ENCODE measurements around the gene PXN. TPM values are rescaled to one million over a fixed set of nuclear protein-coding genes. Genes with fewer than 3 reads are reported as not detected.

PXN gene
- total and polyA plus RNA-seq, 4 donors = 6.0 to 13.1 (median 12.3) TPM

- no peak for TF ChIP-seq GABPA (IDR thresholded peaks at IDR 0.05 in 1 of 2, conservative IDR thresholded peaks at IDR 0.05 in 1 of 2)
- TF ChIP-seq, protein P1, sequence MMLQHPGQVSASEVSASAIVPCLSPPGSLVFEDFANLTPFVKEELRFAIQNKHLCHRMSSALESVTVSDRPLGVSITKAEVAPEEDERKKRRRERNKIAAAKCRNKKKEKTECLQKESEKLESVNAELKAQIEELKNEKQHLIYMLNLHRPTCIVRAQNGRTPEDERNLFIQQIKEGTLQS (IDR thresholded peaks at IDR 0.05) = no peak
- no peak for DNase-seq (ENCODE audit: low spot score)
- no peak overlapping the region for H3K27ac ChIP-seq (ENCODE audit: low read depth in 1 of 2, low read length in 2 of 2)
- no peaks in the 10 kb centered on the region for H3K9me3 ChIP-seq (ENCODE audit: control insufficient read depth in 4 of 4, low read length in 3 of 4)
- H3K27me3 ChIP-seq (ENCODE audit: control insufficient read depth in 4 of 4, insufficient read depth in 4 of 4, low read length in 3 of 4) = no peaks in the 10 kb centered on the region
- peaks cover 3 to 23% (median 18%) of the 10 kb centered on the region in 4 donors for H3K4me1 ChIP-seq (ENCODE audit: control insufficient read depth in 4 of 4, insufficient read depth in 4 of 4, low read length in 3 of 4)
- 93% methylated on average over 12 of the region's 12 CpGs for WGBS
- H3K36me3 ChIP-seq (ENCODE audit: control insufficient read depth in 4 of 4, insufficient read depth in 3 of 4, low read depth in 1 of 4, low read length in 3 of 4) = peaks cover 3 to 44% (median 16%) of the 10 kb centered on the region in 4 donors
- no peak overlapping the region for H3K4me3 ChIP-seq (ENCODE audit: low read depth in 1 of 3, low read length in 3 of 3)
- H3K9ac ChIP-seq (ENCODE audit: low read depth in 1 of 2, low read length in 2 of 2) = no peak overlapping the region
These were observed 43.2 kb downstream of the PXN start for GRCh38 chr12:120222288-120222832.

DNA sequence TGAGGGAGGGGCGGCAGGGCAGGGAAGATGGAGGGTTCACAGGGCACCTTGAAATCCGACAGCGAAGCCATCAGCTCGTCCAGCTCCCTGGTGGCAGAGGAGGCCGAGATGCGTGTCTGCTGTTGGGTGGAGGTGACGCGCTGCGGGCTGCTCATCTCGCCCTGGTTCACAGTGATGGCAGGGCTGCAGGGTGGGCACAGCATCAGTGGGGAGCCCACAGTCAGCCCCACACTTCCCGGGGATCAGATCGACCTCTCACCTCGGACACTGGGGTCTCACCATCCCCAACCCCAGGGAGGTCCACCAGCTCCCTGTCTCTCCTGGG, 44.0 kb downstream of the PXN start:
- WGBS = 97% methylated on average over 13 of the region's 13 CpGs

DNA sequence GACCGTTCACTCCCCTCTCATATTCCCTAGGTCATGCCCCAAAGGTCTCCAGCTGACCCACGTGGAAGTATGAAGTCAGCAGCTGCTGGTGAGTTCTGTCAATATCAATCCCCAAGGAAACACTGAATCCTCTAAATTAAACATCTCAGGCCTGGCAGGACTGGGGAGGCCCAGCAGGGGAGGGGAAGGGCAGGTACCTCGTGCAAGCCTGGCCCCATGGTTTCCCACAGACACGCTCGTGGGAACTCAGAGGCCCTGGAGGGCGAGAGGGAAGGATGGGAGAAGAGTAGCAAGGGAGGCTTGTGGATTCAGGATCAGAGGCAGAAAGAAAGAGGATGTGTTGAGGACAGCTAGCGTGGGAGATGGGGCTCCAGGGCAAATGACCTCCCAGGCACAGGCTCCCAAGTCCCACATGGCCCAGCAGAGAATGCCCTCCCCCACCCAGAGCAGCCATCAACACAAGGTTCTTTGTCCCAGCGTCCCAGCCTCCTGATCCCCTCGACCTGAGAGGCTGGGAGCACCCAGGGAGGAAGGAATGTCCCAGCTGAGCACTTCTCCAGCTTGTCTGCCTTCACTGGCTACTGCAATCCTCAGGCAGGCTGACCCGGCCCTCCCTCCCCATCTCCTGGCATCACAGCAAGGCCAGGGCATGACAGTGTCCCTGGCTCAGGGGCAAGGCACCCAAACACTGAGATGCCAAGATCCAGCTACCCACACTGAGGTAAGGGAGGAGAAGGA, 44.5 kb downstream of the PXN start:
- Histone ChIP-seq H3K9ac (ENCODE audit: low read depth in 1 of 2, low read length in 2 of 2) (no peak overlapping the region), H3K27me3 (ENCODE audit: control insufficient read depth in 4 of 4, insufficient read depth in 4 of 4, low read length in 3 of 4) (no peaks in the 10 kb centered on the region), H3K36me3 (ENCODE audit: control insufficient read depth in 4 of 4, insufficient read depth in 3 of 4, low read depth in 1 of 4, low read length in 3 of 4) (peaks cover 4 to 47% (median 16%) of the 10 kb centered on the region in 4 donors), H3K4me1 (ENCODE audit: control insufficient read depth in 4 of 4, insufficient read depth in 4 of 4, low read length in 3 of 4) (peaks cover 1 to 11% (median 5%) of the 10 kb centered on the region in 4 donors), H3K9me3 (ENCODE audit: control insufficient read depth in 4 of 4, low read length in 3 of 4) (no peaks in the 10 kb centered on the region), H3K27ac (ENCODE audit: low read depth in 1 of 2, low read length in 2 of 2) (no peak overlapping the region), H3K4me3 (ENCODE audit: low read depth in 1 of 3, low read length in 3 of 3) (no peak overlapping the region)
- DNase-seq (ENCODE audit: low spot score) = no peak
- TF ChIP-seq ZBTB33 (IDR thresholded peaks at IDR 0.05) (no peak), RXRA (IDR thresholded peaks at IDR 0.05) (no peak), TAF1 (conservative IDR thresholded peaks at IDR 0.05) (no peak), RAD21 (IDR thresholded peaks at IDR 0.05) (no peak), FOXA1 (IDR thresholded peaks at IDR 0.05) (no peak), JUND (IDR thresholded peaks at IDR 0.05) (no peak), HNF4A (conservative IDR thresholded peaks at IDR 0.05) (no peak), EGR1 (IDR thresholded peaks at IDR 0.05; ENCODE audit: low read depth in 2 of 2) (no peak), YY1 (IDR thresholded peaks at IDR 0.05) (no peak), SP1 (IDR thresholded peaks at IDR 0.05) (no peak), HNF4G (IDR thresholded peaks at IDR 0.05) (no peak)
- TF ChIP-seq, protein P2, sequence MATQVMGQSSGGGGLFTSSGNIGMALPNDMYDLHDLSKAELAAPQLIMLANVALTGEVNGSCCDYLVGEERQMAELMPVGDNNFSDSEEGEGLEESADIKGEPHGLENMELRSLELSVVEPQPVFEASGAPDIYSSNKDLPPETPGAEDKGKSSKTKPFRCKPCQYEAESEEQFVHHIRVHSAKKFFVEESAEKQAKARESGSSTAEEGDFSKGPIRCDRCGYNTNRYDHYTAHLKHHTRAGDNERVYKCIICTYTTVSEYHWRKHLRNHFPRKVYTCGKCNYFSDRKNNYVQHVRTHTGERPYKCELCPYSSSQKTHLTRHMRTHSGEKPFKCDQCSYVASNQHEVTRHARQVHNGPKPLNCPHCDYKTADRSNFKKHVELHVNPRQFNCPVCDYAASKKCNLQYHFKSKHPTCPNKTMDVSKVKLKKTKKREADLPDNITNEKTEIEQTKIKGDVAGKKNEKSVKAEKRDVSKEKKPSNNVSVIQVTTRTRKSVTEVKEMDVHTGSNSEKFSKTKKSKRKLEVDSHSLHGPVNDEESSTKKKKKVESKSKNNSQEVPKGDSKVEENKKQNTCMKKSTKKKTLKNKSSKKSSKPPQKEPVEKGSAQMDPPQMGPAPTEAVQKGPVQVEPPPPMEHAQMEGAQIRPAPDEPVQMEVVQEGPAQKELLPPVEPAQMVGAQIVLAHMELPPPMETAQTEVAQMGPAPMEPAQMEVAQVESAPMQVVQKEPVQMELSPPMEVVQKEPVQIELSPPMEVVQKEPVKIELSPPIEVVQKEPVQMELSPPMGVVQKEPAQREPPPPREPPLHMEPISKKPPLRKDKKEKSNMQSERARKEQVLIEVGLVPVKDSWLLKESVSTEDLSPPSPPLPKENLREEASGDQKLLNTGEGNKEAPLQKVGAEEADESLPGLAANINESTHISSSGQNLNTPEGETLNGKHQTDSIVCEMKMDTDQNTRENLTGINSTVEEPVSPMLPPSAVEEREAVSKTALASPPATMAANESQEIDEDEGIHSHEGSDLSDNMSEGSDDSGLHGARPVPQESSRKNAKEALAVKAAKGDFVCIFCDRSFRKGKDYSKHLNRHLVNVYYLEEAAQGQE (IDR thresholded peaks at IDR 0.05) = no peak
- TF ChIP-seq, protein P3, sequence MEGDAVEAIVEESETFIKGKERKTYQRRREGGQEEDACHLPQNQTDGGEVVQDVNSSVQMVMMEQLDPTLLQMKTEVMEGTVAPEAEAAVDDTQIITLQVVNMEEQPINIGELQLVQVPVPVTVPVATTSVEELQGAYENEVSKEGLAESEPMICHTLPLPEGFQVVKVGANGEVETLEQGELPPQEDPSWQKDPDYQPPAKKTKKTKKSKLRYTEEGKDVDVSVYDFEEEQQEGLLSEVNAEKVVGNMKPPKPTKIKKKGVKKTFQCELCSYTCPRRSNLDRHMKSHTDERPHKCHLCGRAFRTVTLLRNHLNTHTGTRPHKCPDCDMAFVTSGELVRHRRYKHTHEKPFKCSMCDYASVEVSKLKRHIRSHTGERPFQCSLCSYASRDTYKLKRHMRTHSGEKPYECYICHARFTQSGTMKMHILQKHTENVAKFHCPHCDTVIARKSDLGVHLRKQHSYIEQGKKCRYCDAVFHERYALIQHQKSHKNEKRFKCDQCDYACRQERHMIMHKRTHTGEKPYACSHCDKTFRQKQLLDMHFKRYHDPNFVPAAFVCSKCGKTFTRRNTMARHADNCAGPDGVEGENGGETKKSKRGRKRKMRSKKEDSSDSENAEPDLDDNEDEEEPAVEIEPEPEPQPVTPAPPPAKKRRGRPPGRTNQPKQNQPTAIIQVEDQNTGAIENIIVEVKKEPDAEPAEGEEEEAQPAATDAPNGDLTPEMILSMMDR (IDR thresholded peaks at IDR 0.05; ENCODE audit: low read depth, low read length, missing input control) = no peak
- TF ChIP-seq, protein P4, sequence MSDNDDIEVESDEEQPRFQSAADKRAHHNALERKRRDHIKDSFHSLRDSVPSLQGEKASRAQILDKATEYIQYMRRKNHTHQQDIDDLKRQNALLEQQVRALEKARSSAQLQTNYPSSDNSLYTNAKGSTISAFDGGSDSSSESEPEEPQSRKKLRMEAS (IDR thresholded peaks at IDR 0.05) = no peak
- WGBS = 81% methylated on average over 10 of the region's 10 CpGs

More for the DNA sequence above, 44.0 kb downstream of the PXN start:
- H3K9me3 ChIP-seq (ENCODE audit: control insufficient read depth in 4 of 4, low read length in 3 of 4) = no peaks in the 10 kb centered on the region
- TF ChIP-seq EGR1 (IDR thresholded peaks at IDR 0.05; ENCODE audit: low read depth in 2 of 2) = no peak
- no peak for TF ChIP-seq HNF4G (IDR thresholded peaks at IDR 0.05)
- no peak for TF ChIP-seq SP1 (IDR thresholded peaks at IDR 0.05)
- no peak for TF ChIP-seq JUND (IDR thresholded peaks at IDR 0.05)
- no peaks in the 10 kb centered on the region for H3K27me3 ChIP-seq (ENCODE audit: control insufficient read depth in 4 of 4, insufficient read depth in 4 of 4, low read length in 3 of 4)
- H3K4me1 ChIP-seq (ENCODE audit: control insufficient read depth in 4 of 4, insufficient read depth in 4 of 4, low read length in 3 of 4) = peaks cover 3 to 16% (median 11%) of the 10 kb centered on the region in 4 donors
- no peak overlapping the region for H3K9ac ChIP-seq (ENCODE audit: low read depth in 1 of 2, low read length in 2 of 2)
- DNase-seq (ENCODE audit: low spot score) = no peak
- H3K36me3 ChIP-seq (ENCODE audit: control insufficient read depth in 4 of 4, insufficient read depth in 3 of 4, low read depth in 1 of 4, low read length in 3 of 4) = peaks cover 3 to 44% (median 16%) of the 10 kb centered on the region in 4 donors
- H3K27ac ChIP-seq (ENCODE audit: low read depth in 1 of 2, low read length in 2 of 2) = no peak overlapping the region
- H3K4me3 ChIP-seq (ENCODE audit: low read depth in 1 of 3, low read length in 3 of 3) = no peak overlapping the region
